ENCODE measurements around the gene ARL4D. TPM values are rescaled to one million over a fixed set of nuclear protein-coding genes. Genes with fewer than 3 reads are reported as not detected.

ARL4D gene
- total RNA-seq, 1 donor from 2014 or later: 35.6 TPM

DNA sequence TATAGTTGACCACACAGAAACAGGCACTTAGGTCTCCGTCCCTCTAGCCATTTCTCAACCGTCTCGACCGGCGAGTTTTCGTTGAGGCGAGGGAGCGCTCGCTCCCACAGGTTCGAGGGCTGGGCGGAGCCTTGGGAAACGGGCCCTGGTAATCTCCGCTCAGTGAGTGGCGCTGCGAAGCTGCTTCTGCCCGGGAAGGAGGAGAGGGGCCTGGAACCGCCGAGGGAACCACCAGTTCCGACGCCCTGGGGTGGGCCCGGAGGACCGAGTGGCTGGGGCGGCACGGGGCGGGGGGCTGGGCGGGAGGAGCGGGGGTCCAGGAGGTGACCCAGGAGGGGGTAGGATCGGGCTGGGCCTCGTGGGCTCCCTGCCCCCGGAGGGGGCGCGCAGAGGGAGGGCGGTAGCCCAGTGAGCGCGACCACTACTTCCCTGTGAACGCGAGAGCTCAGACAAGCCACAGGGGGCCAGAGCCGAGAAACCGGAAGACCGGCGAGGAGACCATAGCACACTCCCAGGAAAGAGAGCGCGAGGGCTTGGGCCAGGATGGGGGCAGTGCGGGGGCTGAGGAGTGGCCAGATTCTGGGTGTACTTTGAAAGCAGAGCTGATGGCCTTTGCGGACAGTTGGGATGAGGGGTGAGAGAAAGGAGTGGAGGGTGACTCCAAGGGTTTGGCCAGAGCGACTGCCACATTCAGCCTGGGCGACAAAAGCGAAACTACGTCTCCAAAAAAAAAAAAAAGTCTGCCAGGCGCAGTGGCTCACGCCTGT lies 29.9 kb upstream of the ARL4D start:
- peak overlapping the region; percentile 100 for H3K27ac ChIP-seq
- peaks cover 20% of the 10 kb centered on the region for H3K4me1 ChIP-seq
- no peaks in the 10 kb centered on the region for H3K9me3 ChIP-seq
- intact Hi-C loops (cut with DNase I): no loop called here
- peak overlapping the region; percentile 67 to 68 for H3K4me3 ChIP-seq
- H3K27me3 ChIP-seq: no peaks in the 10 kb centered on the region
- no peak for DNase-seq (ENCODE audit: extremely low spot score in 2 of 2)
- no peaks in the 10 kb centered on the region for H3K36me3 ChIP-seq
- no peak for TF ChIP-seq POLR2A (IDR thresholded peaks at IDR 0.05)
- peak; percentile 52 to 65 for TF ChIP-seq POLR2AphosphoS5 (IDR thresholded peaks at IDR 0.05; ENCODE audit: insufficient read depth in 1 of 2, low read depth in 1 of 2)
- TF ChIP-seq, protein P1, sequence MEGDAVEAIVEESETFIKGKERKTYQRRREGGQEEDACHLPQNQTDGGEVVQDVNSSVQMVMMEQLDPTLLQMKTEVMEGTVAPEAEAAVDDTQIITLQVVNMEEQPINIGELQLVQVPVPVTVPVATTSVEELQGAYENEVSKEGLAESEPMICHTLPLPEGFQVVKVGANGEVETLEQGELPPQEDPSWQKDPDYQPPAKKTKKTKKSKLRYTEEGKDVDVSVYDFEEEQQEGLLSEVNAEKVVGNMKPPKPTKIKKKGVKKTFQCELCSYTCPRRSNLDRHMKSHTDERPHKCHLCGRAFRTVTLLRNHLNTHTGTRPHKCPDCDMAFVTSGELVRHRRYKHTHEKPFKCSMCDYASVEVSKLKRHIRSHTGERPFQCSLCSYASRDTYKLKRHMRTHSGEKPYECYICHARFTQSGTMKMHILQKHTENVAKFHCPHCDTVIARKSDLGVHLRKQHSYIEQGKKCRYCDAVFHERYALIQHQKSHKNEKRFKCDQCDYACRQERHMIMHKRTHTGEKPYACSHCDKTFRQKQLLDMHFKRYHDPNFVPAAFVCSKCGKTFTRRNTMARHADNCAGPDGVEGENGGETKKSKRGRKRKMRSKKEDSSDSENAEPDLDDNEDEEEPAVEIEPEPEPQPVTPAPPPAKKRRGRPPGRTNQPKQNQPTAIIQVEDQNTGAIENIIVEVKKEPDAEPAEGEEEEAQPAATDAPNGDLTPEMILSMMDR (IDR thresholded peaks at IDR 0.05): no peak

DNA sequence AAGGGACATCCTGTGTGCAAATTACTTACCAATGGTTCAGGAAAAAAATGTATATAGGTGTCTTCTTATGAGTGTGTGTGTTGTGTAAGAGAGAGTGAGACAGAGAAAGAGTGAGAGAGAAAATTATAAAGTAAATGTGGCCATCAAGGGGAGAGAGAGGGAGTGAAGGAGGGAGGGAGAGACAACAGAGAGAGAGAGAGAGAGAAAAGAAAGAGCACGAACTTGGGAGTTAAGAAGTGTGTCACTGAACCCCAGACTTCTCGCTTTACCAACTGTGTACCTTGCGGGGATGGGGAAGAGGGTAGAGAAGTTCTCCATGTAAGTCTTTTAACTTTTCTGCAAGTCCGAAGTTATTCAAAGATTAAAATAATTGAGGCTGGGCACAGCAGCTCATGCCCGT lies 28.8 kb upstream of the ARL4D start:
- H3K27me3 ChIP-seq: no peaks in the 10 kb centered on the region
- TF ChIP-seq POLR2AphosphoS5 (IDR thresholded peaks at IDR 0.05; ENCODE audit: insufficient read depth in 1 of 2, low read depth in 1 of 2) (no peak), POLR2A (IDR thresholded peaks at IDR 0.05) (no peak)
- TF ChIP-seq, protein P1 (IDR thresholded peaks at IDR 0.05): no peak
- H3K9me3 ChIP-seq: no peaks in the 10 kb centered on the region
- H3K4me1 ChIP-seq: peaks cover 20% of the 10 kb centered on the region
- H3K4me3 ChIP-seq: no peak overlapping the region
- H3K27ac ChIP-seq: peak overlapping the region; percentile 100
- no peak for DNase-seq (ENCODE audit: extremely low spot score in 2 of 2)
- intact Hi-C loops (cut with DNase I): no loop called here
- H3K36me3 ChIP-seq: no peaks in the 10 kb centered on the region

DNA sequence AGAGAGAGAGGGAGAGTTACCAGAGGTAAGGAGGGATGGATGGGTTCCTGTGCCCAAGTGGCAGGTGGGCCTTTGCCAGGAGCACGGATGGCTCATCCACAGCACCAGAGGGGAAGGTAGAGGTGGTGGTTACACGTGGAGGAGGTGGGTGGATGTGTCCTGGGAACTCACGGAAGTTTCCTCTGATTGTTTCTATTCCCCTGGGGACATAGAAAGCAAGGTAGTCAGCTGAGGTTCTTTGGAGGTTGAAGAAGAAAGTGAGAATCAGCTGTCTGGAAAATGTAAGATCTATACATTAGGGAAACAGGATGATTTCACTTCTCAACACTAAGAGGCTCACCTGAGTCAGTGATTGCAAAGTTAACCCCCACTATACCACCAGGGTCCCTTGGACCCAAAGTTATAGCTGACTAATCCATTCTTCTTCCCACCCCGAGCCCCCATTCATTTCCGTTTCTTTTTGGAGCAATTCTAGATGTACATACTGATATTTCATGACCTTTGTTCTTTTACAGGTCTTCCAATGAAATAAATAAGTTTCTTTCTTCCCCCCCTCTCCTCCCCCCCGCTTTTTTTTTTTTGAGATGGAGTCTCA lies 27.5 kb upstream of the ARL4D start:
- H3K36me3 ChIP-seq: no peaks in the 10 kb centered on the region
- TF ChIP-seq, protein P1 (IDR thresholded peaks at IDR 0.05): no peak
- TF ChIP-seq POLR2A (IDR thresholded peaks at IDR 0.05): no peak
- no peak for TF ChIP-seq POLR2AphosphoS5 (IDR thresholded peaks at IDR 0.05; ENCODE audit: insufficient read depth in 1 of 2, low read depth in 1 of 2)
- peak overlapping the region; percentile 11 for H3K27ac ChIP-seq
- intact Hi-C loops (cut with DNase I): no loop called here
- peaks cover 20% of the 10 kb centered on the region for H3K4me1 ChIP-seq
- H3K27me3 ChIP-seq: no peaks in the 10 kb centered on the region
- no peak overlapping the region for H3K4me3 ChIP-seq
- no peak for DNase-seq (ENCODE audit: extremely low spot score in 2 of 2)
- H3K9me3 ChIP-seq: no peaks in the 10 kb centered on the region

DNA sequence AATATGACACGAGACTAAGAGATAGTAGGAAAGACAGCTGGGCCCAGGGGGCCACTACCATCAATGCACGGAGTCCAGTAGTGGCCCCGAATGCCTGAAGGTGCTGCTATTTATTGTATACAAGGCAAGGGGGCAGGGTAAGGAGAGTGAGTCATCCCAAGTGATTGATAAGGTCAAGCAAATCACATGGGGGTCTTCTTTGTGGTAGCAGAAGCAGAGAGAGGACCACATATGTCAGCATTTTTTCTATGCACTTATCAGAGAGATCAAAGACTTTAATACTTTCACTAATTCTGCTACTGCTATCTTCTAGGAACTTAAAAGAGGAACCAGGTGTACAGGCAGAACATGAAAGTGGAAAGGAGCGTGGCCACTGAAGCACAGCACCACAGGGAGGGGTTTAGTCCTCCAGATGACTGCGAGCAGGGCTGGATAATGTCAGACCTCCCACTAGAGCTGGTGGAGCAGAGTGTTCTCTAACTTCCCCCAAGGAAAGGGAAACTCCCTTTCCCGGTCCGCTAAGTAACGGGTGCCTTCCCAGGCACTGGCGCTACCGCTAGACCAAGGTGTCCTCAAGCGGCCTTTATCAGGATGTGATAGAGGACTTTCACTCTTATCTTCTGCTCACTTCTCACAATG lies 26.4 kb upstream of the ARL4D start:
- H3K27ac ChIP-seq: no peak overlapping the region
- H3K36me3 ChIP-seq: no peaks in the 10 kb centered on the region
- intact Hi-C loops (cut with DNase I): no loop called here
- no peak overlapping the region for H3K4me3 ChIP-seq
- H3K27me3 ChIP-seq: no peaks in the 10 kb centered on the region
- peaks cover 19% of the 10 kb centered on the region for H3K4me1 ChIP-seq
- TF ChIP-seq POLR2AphosphoS5 (IDR thresholded peaks at IDR 0.05; ENCODE audit: insufficient read depth in 1 of 2, low read depth in 1 of 2) (no peak), POLR2A (IDR thresholded peaks at IDR 0.05) (no peak)
- TF ChIP-seq, protein P1 (IDR thresholded peaks at IDR 0.05): no peak
- no peak for DNase-seq (ENCODE audit: extremely low spot score in 2 of 2)
- no peaks in the 10 kb centered on the region for H3K9me3 ChIP-seq
